Naive thymus-derived CD8-positive, alpha-beta T cell (primary cell): Measurements from ENCODE around the gene SPSB1. TPM values are rescaled to one million over a fixed set of nuclear protein-coding genes. Genes with fewer than 3 reads are reported as not detected.

Source experiments
- ATAC-seq, 2 donors: fragments of 150-1000 bp; cut with Tn5 transposase in 1 of 2; sonication (Bioruptor Pico), chemical (Tn5 transposase) in 1 of 2; 1 replicate in 1 of 2; 2 replicates in 1 of 2; pipeline ENCODE4 v1.10.0; 2021; ENCODE audit warnings: mild to moderate bottlenecking in 2 of 2, moderate library complexity in 2 of 2
- POLR2A ChIA-PET: fragments of 350-600 bp; sonication (Branson Sonifier 250); formaldehyde crosslinking; loops from one replicate; lab custom pipeline; 2021; ENCODE audit warnings: antibody characterized with exemption; lab: Charles Lee
- DNase-seq, 10 donors: peaks; one replicate each; pipeline versions ENCODE4 v3.0.0 to v3.0.0-alpha.2; 2020 to 2022
- H3K27ac Mint-ChIP-seq, 10 donors: one replicate each; pipeline ENCODE4 v1.8.0; 2020 to 2022; ENCODE audit warnings: mild to moderate bottlenecking in 10 of 10, mixed read lengths in 10 of 10, moderate library complexity in 4 of 10, inconsistent platforms in 1 of 10
- H3K27me3 Mint-ChIP-seq, 5 donors: one replicate each; pipeline ENCODE4 v1.8.0; 2021 to 2022; ENCODE audit warnings: mixed read lengths in 5 of 5
- H3K36me3 Mint-ChIP-seq, 3 donors: one replicate each; pipeline ENCODE4 v1.8.0; 2020 to 2022; ENCODE audit warnings: mixed read lengths in 3 of 3, mild to moderate bottlenecking in 2 of 3, inconsistent platforms in 1 of 3
- H3K4me1 Mint-ChIP-seq, 4 donors: one replicate each; pipeline ENCODE4 v1.8.0; 2021 to 2022; ENCODE audit warnings: mixed read lengths in 4 of 4
- H3K4me3 Mint-ChIP-seq, 10 donors: one replicate each; pipeline ENCODE4 v1.8.0; 2020 to 2022; ENCODE audit warnings: mild to moderate bottlenecking in 10 of 10, mixed read lengths in 10 of 10, moderate library complexity in 6 of 10, inconsistent platforms in 1 of 10
- H3K9me3 Mint-ChIP-seq, 9 donors: one replicate each; pipeline ENCODE4 v1.8.0; 2020 to 2022; ENCODE audit warnings: mixed read lengths in 9 of 9, mild to moderate bottlenecking in 3 of 9, inconsistent platforms in 1 of 9, moderate library complexity in 1 of 9
- polyA plus RNA-seq, 3 donors: library from polyadenylated mRNA; unstranded; fragments of 300-500 nt; fragmentation: Illumina TruSeq; gene quantifications; one replicate each; pipeline ENCODE4 v1.2.3, GENCODE V29; 2021
- total RNA-seq, 8 experiments: library from RNA in 2 of 8; stranded (reverse) in 2 of 8; gene quantifications; one replicate each; pipeline ENCODE4 v1.2.3 and lab custom pipeline; 2021 to 2026

SPSB1 gene
- total and polyA plus RNA-seq, 5 experiments from 2014 or later = 0.44 to 1.7 (median 1.5) TPM

DNA sequence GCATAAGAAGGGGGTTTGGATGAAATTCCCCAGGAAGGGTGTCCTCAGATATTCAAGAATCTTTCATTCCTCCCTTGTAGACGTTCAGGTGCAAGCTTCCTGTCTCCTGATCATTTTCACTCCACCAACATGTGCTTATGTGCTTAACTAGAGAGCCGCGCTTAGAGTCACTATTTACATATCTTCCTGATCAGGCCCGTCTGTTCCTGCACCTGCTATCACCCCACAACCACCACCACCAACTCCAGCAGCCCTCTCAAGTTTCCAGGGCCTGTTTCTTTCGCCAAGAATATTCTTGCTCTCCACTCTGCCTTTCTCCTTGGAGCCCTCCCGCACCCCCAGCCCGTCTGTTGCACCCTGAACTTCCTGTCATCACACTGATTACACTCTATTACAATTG lies 113.4 kb downstream of the SPSB1 start:
- Mint-ChIP-seq H3K36me3 (no peaks in the 10 kb centered on the region), H3K27ac (peak overlapping the region in 5 of 10 donors; percentile 3 to 72 (median 22)), H3K27me3 (peaks cover 0 to 1% (median 0%) of the 10 kb centered on the region in 5 donors), H3K4me3 (no peak overlapping the region), H3K9me3 (no peaks in the 10 kb centered on the region), H3K4me1 (peaks cover 8 to 14% (median 11%) of the 10 kb centered on the region in 4 donors)
- ATAC-seq (no peak), DNase-seq (no peak)
- POLR2A ChIA-PET = no interaction called here

DNA sequence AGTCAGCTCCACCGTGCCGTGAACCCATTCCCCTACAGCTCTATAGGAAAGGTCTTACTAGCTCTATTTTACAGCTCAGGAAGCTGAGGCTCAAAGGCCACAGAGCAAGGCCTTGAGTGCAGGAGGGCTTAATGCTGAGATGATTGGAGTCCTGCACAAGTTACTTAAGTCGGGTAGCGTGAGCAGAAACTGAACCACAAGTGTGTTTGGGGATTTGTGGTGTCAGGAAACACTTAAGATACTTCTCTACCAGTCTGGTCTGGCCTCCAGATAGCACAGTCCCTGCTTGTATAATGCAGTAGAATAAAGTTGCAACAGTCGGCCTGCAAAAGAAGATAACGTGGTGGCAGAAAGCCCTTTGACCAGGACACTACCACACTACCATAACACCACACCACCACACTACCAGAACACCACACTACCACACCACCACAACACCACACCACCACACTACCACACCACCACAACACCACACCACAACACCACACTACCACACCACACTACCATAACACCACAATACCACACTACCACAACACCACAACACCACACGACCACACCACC lies 118.1 kb downstream of the SPSB1 start:
- Mint-ChIP-seq H3K9me3 (no peaks in the 10 kb centered on the region), H3K27me3 (no peaks in the 10 kb centered on the region), H3K4me1 (peaks cover 8 to 37% (median 32%) of the 10 kb centered on the region in 4 donors), H3K27ac (peak overlapping the region in 9 of 10 donors; percentile 3 to 80 (median 72)), H3K36me3 (no peaks in the 10 kb centered on the region), H3K4me3 (peak overlapping the region in 1 of 10 donors; percentile 26)
- no peak for DNase-seq
- POLR2A ChIA-PET = no interaction called here
- ATAC-seq = peak; percentile 41 to 72

DNA sequence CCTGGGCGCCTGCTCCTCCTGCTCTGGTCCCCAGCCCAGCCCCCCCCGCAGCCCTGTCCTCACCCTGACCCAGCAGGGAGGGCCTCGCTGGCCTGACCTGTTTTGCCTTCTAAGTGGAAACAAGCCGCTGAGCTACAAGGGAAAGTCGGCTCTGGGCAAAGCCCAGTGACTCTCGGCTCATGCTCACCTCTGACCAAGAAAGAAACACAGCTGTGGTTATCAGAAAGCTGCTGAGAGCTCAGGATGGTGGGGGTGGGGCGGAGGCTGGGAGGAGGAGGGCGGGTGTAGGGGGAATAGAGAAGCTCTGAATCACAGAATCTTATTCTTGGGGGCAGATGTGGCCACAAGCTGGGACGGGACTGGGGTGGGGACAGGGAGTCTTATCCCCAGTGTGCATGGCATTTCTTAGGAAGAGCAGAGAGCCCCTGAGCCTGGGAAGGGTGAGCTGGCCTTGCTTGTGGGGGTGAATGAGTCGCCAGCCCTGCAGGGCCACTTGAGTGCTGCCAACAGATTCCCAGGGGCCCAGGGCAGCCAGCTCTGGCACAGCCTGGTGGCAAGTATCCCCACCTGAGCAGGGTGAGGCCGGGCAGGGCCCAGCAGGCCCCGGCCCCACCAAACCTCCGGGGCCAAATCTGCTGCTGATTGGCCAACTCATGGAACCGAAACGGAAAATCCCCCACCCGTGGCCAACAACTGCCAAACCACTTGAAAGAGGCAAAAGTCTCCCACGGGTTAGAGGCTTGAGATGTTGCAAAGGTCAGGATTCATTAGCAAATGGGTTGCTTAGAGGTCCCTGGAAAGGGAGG lies 120.6 kb downstream of the SPSB1 start:
- no peaks in the 10 kb centered on the region for H3K9me3 Mint-ChIP-seq
- POLR2A ChIA-PET = interaction anchor here (0.7 kb wide), 1 partner anchor 1644 kb away, joined by 6 read pairs; no protein-coding TSS in a partner anchor
- peak overlapping the region in 8 of 10 donors; percentile 8 to 64 (median 51) for H3K4me3 Mint-ChIP-seq
- peak overlapping the region in 2 of 10 donors; percentile 48 for H3K27ac Mint-ChIP-seq
- H3K27me3 Mint-ChIP-seq = no peaks in the 10 kb centered on the region
- H3K36me3 Mint-ChIP-seq = no peaks in the 10 kb centered on the region
- peak in 4 of 10 donors; percentile 15 to 26 (median 18) for DNase-seq
- peak; percentile 52 to 68 for ATAC-seq
- peaks cover 15 to 51% (median 49%) of the 10 kb centered on the region in 4 donors for H3K4me1 Mint-ChIP-seq

DNA sequence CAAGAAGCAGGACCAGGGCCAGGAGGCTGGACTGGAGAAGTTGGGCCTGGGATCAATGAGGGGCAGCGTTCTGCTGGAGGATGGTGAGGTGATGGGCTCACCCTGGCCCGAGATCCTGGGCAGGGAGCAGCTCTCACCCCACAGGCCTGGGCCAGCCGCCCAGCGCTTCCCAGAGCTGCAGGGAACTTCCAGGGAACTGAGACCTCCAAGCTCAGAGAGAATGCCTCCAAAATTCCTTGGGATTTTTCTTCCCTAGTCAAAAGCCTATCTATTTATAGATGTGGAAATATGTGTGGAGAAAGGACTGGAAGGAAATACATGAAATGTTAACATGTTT lies 121.2 kb downstream of the SPSB1 start:
- POLR2A ChIA-PET = interaction anchor here (0.7 kb wide), 1 partner anchor 1643 kb away, joined by 6 read pairs; no protein-coding TSS in a partner anchor
- Mint-ChIP-seq H3K36me3 (no peaks in the 10 kb centered on the region), H3K4me1 (peaks cover 15 to 55% (median 51%) of the 10 kb centered on the region in 4 donors), H3K9me3 (no peaks in the 10 kb centered on the region), H3K27ac (peak overlapping the region in 2 of 10 donors; percentile 35 to 48), H3K4me3 (peak overlapping the region in 7 of 10 donors; percentile 8 to 64 (median 52)), H3K27me3 (no peaks in the 10 kb centered on the region)
- no peak for DNase-seq
- ATAC-seq = no peak

DNA sequence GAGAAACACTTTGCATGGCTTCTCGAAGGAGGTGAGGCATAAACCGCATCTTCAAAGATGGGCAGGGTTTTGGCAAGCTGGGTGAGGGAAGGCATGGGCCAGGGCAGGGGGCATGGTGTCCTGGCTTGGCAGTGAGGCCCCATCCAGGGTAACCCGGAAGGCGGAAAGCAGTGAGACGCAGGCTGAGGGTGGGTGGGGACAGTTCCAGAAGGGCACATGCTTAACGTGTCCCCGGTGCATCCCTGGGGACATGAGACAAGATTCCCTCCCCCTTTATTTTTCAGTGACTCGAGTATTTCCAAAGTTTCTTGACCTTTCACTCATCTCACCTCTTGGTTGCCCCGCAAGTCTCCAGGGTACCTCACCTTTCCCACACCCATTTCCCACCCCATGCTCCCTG lies 123.8 kb downstream of the SPSB1 start:
- peak overlapping the region in 7 of 10 donors; percentile 6 to 66 (median 40) for H3K4me3 Mint-ChIP-seq
- DNase-seq = no peak

DNA sequence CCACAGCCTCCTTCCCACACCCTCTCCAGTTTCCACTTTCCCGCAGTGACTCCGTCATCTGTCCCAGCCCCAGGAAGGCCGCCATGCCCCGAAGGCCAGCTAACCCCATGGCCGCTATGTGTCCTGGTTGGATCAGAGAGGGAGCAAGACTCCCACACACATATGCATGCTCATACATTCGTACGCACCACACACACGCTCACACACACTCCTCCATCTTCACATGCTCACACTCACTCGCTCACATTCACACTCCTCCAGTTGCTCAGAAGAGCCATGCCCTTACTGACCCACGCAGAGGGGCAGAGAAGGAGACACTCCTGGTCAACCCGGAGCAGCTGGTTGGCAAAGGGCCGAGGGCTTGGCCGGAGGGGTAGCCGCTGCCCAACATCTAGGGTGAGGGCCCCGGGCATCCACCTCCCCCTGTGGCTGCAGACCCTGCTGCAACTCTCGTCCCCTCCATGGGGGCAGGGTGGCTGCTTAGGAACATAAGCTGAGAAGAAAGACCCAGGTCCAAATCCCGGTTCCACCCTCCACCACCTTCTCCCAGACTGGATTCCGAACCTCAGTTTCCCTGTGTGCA lies 124.3 kb downstream of the SPSB1 start:
- no peaks in the 10 kb centered on the region for H3K9me3 Mint-ChIP-seq
- POLR2A ChIA-PET = interaction anchor here (2.4 kb wide), 1 partner anchor 9 kb away, joined by 12 read pairs; no protein-coding TSS in a partner anchor
- peak overlapping the region in 1 of 10 donors; percentile 71 for H3K27ac Mint-ChIP-seq
- peaks cover 12 to 67% (median 49%) of the 10 kb centered on the region in 4 donors for H3K4me1 Mint-ChIP-seq
- DNase-seq = no peak
- no peak for ATAC-seq
- peaks cover 0 to 2% (median 0%) of the 10 kb centered on the region in 3 donors for H3K36me3 Mint-ChIP-seq
- H3K4me3 Mint-ChIP-seq = peak overlapping the region in 8 of 10 donors; percentile 29 to 66 (median 44)
- peaks cover 0 to 10% (median 2%) of the 10 kb centered on the region in 5 donors for H3K27me3 Mint-ChIP-seq

More for the DNA sequence above, 123.8 kb downstream of the SPSB1 start:
- no peak for ATAC-seq
- POLR2A ChIA-PET = interaction anchor here (0.6 to 2.4 kb wide), 2 partner anchors 10 to 17 kb away, joined by 3 to 12 read pairs; no protein-coding TSS in a partner anchor
- Mint-ChIP-seq H3K27ac (peak overlapping the region in 1 of 10 donors; percentile 71), H3K27me3 (peaks cover 0 to 10% (median 2%) of the 10 kb centered on the region in 5 donors), H3K9me3 (no peaks in the 10 kb centered on the region), H3K36me3 (peaks cover 0 to 2% (median 0%) of the 10 kb centered on the region in 3 donors), H3K4me1 (peaks cover 12 to 67% (median 51%) of the 10 kb centered on the region in 4 donors)

DNA sequence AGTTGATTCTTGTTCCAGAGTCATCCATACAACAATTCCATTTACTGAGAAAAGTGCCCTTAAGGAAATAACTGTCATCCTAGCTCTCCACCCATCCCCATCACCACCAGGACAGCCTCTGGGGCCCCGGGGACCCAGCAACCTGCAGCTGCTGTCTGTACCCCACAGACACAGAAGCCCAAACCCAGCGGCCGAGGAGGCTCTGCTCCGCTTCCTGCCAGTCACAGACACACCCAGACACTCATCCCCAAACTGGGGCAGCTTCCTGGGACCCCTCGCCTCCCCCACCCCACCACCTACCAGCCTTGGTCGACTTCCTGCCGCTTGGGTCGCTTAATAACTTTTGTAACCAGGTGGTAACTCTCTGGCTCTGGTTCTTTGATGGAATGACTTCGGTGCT lies 125.0 kb downstream of the SPSB1 start:
- Mint-ChIP-seq H3K36me3 (peaks cover 0 to 2% (median 0%) of the 10 kb centered on the region in 3 donors), H3K4me3 (peak overlapping the region; percentile 39 to 68 (median 55)), H3K4me1 (peaks cover 12 to 65% (median 47%) of the 10 kb centered on the region in 4 donors), H3K27me3 (peaks cover 0 to 11% (median 2%) of the 10 kb centered on the region in 5 donors), H3K9me3 (no peaks in the 10 kb centered on the region), H3K27ac (peak overlapping the region in 6 of 10 donors; percentile 3 to 73 (median 34))
- peak in 2 of 10 donors; percentile 8 to 11 for DNase-seq
- POLR2A ChIA-PET = interaction anchor here (0.7 to 2.4 kb wide), 2 partner anchors 9 to 18 kb away, joined by 3 to 12 read pairs; no protein-coding TSS in a partner anchor
- peak; percentile 34 to 45 for ATAC-seq

DNA sequence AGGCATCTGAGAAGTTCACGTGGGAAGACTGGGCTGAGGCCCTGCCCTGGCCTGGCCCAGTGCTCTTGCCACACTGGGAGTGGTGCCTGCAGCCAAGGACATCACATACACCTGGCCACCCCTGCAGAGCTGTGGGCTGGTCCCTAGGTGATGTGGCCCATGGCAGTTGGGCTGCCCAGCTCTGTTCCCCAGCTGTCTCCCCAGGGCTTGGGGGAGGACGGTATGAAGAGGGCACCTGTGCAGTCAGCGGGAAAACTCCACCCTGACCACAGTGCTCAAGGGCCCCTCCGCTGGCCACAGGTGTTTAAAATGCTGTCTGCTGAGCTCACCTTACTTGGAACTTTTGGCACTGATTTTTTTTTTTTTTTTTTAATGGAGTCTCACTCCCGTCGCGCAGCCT lies 126.2 kb downstream of the SPSB1 start:
- H3K4me1 Mint-ChIP-seq = peaks cover 10 to 64% (median 37%) of the 10 kb centered on the region in 4 donors
- H3K27ac Mint-ChIP-seq = peak overlapping the region in 1 of 10 donors; percentile 74
- H3K4me3 Mint-ChIP-seq = peak overlapping the region in 1 of 10 donors; percentile 17
- no peak for ATAC-seq
- no peak for DNase-seq
- H3K9me3 Mint-ChIP-seq = no peaks in the 10 kb centered on the region
- H3K27me3 Mint-ChIP-seq = peaks cover 0 to 20% (median 2%) of the 10 kb centered on the region in 5 donors
- POLR2A ChIA-PET = no interaction called here
- H3K36me3 Mint-ChIP-seq = peaks cover 0 to 5% (median 0%) of the 10 kb centered on the region in 3 donors

Other genes with a start within 250 kb of the SPSB1 start
- under 1 TPM; 0.49 to 0.55 TPM for gene SLC2A5, start 223.3 kb upstream of the SPSB1 start, total RNA-seq
- gene SLC2A5, start 223.3 kb upstream of the SPSB1 start, polyA plus RNA-seq = not detected
- 1 to 10 TPM; 5.4 to 5.6 TPM for gene GPR157, start 163.8 kb upstream of the SPSB1 start, total RNA-seq
- gene GPR157, start 163.8 kb upstream of the SPSB1 start, polyA plus RNA-seq = 1 to 10 TPM in 2 of 3 donors, under 1 TPM in 1; 0.56 to 3.1 (median 1.6) TPM
- 10 to 100 TPM; 18.7 to 18.9 TPM for gene H6PD, start 58.1 kb upstream of the SPSB1 start, total RNA-seq
- 10 to 100 TPM in 2 of 3 donors, 1 to 10 TPM in 1; 8.5 to 14.9 (median 11.0) TPM for gene H6PD, start 58.1 kb upstream of the SPSB1 start, polyA plus RNA-seq
- 1 to 10 TPM; 3.2 to 4.3 TPM for gene SLC25A33, start 246.6 kb downstream of the SPSB1 start, total RNA-seq
- 10 to 100 TPM in 1 of 3 donors, 1 to 10 TPM in 2; 8.2 to 10.5 (median 9.2) TPM for gene SLC25A33, start 246.6 kb downstream of the SPSB1 start, polyA plus RNA-seq